HTR-8/SVneo (cell line): Measurements from ENCODE around the gene NFKBIA.
"Not testable (repeated sequence)": the region's sequence is repeated elsewhere in the genome, so short reads cannot be mapped to it uniquely, and the experiment has no call there.

Experiments
- DNase-seq: peaks from one replicate; pipeline ENCODE4 v3.0.0; 2011; ENCODE audit warnings: low spot score, mixed read lengths; ENCODE audit not compliant: insufficient read length
- FAIRE-seq: peaks from 2 replicates; lab custom pipeline; 2011; peaks lifted over from hg19 to GRCh38; lab: Jason Lieb, UNC

NFKBIA gene

GRCh38 chr14:35394326-35395013, 10.1 kb downstream of the NFKBIA start:
- FAIRE-seq (no peak), DNase-seq (no peak)

- FAIRE-seq (no peak), DNase-seq (no peak)
Observed at GRCh38 chr14:35393826-35394225, 10.7 kb downstream of the NFKBIA start.

GRCh38 chr14:35392103-35392502, 12.4 kb downstream of the NFKBIA start:
- DNase-seq, result no peak
- no peak for FAIRE-seq

- FAIRE-seq (no peak), DNase-seq (no peak)
Observed at GRCh38 chr14:35391388-35391710, 13.2 kb downstream of the NFKBIA start.

GRCh38 chr14:35390577-35391387, 13.8 kb downstream of the NFKBIA start:
- FAIRE-seq (no peak), DNase-seq (no peak)

- DNase-seq, result no peak
- FAIRE-seq, result no peak
Observed at GRCh38 chr14:35389315-35389667, 15.3 kb downstream of the NFKBIA start.

GRCh38 chr14:35388656-35389314, 15.8 kb downstream of the NFKBIA start:
- FAIRE-seq, result no peak
- DNase-seq, result no peak

GRCh38 chr14:35387713-35388579, 16.6 kb downstream of the NFKBIA start:
- FAIRE-seq (no peak), DNase-seq (no peak)

GRCh38 chr14:35387219-35387618, 17.3 kb downstream of the NFKBIA start:
- FAIRE-seq, result no peak
- no peak for DNase-seq

GRCh38 chr14:35386673-35387125, 17.9 kb downstream of the NFKBIA start:
- DNase-seq (no peak), FAIRE-seq (no peak)

GRCh38 chr14:35385042-35385839, 19.3 kb downstream of the NFKBIA start:
- FAIRE-seq (no peak), DNase-seq (no peak)

- DNase-seq, result no peak
- no peak for FAIRE-seq
Observed at GRCh38 chr14:35384455-35385041, 20.0 kb downstream of the NFKBIA start.

GRCh38 chr14:35383569-35384454, 20.7 kb downstream of the NFKBIA start:
- FAIRE-seq (no peak), DNase-seq (no peak)

- FAIRE-seq, result no peak
- no peak for DNase-seq
Observed at GRCh38 chr14:35380794-35381193, 23.8 kb downstream of the NFKBIA start.

GRCh38 chr14:35379234-35379933, 25.2 kb downstream of the NFKBIA start:
- DNase-seq, FAIRE-seq: not testable (repeated sequence)

GRCh38 chr14:35378425-35379233, 25.9 kb downstream of the NFKBIA start:
- no peak for FAIRE-seq
- no peak for DNase-seq

- DNase-seq, result no peak
- no peak for FAIRE-seq
Observed at GRCh38 chr14:35375558-35376025, 29.0 kb downstream of the NFKBIA start.
